HG03045 (cell line): ENCODE data around the gene GLIS1.

Experiments
- ATAC-seq: cut with Tn5 transposase; IDR thresholded peaks from one replicate; pipeline ENCODE4 v1.9.1; 2021; ENCODE audit warnings: mild to moderate bottlenecking, moderate library complexity; ENCODE audit not compliant: unreplicated experiment

Gene GLIS1

DNA sequence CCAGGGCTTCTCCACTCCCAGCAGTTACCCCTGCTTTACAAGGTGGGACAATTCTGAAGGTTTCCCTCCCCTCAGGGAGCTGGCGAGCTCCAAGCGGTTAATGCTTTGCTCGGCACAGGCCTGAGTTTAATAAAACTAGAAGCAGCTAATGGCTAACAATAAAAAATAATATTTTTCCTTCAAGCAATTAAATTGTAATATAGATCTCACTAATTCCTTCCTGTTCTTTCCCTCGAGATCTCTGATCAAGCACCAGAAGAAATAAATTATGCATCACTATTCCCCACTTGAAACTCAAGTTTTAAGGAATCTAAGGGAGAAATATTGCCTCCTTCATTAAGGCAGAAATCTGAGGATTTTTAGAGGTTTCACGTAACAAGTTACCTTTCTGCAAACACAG is 42.9 kb downstream of the GLIS1 start:
- no peak for ATAC-seq

DNA sequence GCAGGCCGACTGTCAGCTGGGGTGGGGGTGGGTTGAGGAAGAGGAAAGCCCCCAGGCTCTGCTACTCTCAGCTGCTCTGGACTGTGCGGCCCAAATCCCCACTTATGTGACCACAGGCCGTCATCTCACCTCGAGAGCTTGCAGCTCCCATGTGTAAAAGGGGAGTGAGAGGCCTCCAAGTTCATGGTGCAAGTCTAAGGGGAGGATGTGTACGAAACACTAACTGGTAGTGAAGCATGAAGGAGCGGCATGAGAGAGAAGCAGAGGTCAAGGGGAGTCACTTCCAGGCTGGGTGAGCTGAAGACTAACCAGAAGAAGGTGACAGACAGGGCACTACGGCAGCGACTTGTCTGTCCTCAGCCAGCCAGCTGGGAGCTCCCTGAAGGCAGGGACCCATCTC is 43.8 kb downstream of the GLIS1 start:
- ATAC-seq: no peak

DNA sequence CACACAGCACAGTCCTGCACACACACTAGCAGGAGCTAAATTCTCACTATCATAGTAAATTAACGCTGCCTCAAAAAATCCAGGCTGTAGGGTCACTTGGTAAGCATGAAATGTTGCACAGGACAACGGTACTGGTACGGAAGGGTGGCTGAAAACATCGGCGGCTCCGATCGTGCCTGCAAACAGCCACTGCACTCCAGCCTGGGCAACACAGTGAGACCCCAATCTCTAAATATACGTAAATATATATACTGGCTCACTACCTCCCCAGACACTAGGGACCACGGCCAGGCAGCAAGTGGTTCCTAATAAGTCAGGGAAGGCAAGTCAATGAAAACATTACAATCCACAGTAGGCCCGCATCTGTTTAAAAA is 44.3 kb downstream of the GLIS1 start:
- no peak for ATAC-seq

DNA sequence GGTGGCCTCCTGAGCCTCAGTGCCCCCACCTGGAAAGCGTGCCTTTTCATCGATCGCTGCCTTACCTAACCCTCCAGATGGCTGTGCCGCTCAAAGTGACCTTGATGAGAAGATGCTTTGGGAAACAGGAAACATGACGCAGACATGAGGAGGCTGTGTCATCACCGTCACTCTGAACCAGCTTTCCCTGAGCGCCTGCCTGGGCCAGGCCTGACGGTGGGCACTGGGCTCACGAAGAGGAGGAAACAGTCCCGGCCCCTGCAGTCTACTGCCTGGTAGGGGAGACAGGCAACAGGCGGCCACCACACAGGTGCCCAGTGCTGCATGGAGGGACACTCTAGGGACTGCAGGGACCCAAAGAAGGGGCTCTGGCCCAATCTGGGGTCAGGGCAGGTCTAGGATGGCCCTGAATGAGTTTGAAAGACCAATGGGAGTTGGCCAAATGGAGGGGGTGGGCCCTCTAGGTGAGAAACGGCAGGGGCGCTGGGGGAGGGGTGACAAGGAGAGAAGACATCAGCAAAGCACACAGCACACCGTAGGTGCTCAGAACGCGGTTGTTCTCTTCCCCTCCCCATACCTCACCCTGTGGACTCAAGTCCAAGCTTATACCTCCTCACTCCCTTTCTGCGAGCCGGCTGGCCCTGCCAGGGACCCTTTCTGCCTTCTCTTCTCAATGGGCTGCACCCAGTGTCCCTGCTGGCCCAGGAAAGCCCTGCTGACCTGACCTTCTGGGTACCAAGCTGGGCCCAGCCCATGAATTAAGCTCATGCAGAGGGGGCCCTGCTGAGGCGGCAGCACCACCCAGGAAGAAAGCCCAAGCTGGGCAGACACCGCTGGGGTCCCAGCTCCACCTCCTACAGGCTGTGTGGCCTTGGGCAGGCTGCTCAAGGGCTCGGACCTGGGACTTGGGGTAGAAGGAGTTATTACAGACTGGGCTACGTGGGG is 44.9 kb downstream of the GLIS1 start:
- no peak for ATAC-seq

DNA sequence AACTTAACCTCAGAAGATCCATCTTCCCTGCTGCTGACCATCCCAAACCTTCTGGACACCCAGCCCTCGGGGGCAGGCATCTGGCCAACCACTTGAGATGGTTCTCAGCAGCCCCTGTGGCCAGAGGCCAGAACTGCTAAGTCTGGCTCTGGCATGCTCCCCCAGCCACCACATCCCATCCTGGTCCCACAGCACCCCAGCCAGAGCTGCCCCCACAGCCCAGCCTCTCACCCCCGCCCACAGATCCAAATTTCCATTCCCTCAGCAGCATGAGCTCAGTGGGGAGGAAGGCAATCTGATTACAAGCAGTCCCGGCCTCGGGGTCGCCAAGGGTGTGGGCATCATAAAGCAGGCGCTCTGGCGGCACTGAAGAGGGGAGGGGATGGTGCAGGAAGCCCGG is 45.6 kb downstream of the GLIS1 start:
- no peak for ATAC-seq

DNA sequence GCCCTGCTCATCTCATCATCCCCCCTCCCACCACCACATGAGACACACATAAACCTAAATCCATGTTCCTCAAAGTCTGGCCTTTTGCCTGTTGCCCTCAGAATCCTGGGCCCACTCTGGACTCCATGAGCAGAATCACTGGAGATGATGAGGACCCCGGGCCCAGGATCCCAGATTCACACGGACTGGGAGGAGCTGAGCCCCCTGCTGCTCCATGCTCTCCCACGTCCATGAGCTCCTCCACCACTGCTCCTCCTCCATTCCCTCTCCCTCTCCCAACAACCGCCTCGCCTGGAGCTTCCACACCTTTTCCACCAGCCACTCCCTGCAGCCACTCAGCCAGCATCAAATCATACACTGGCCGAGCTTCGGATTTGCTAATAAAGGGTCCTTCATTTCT is 47.6 kb downstream of the GLIS1 start:
- ATAC-seq: no peak

DNA sequence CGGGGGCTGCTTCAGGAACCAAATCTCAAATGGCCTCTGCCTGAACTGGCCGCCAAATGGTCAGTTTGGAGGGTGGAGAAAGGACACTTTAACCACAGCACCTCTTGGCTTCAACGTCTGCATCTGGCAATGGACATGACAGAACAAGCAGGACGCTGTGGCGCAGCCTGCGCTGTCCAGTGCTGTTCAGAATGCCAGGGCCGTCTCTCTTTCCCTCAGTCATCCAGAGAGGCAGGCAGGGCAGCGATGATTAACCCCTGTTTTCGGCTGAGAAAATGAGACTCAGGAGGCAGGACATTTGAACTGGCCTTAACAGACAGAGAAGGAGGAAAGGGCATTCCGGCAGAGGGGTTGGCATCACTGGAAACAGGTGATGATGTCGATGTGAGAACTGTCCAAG is 48.6 kb downstream of the GLIS1 start:
- ATAC-seq: no peak

DNA sequence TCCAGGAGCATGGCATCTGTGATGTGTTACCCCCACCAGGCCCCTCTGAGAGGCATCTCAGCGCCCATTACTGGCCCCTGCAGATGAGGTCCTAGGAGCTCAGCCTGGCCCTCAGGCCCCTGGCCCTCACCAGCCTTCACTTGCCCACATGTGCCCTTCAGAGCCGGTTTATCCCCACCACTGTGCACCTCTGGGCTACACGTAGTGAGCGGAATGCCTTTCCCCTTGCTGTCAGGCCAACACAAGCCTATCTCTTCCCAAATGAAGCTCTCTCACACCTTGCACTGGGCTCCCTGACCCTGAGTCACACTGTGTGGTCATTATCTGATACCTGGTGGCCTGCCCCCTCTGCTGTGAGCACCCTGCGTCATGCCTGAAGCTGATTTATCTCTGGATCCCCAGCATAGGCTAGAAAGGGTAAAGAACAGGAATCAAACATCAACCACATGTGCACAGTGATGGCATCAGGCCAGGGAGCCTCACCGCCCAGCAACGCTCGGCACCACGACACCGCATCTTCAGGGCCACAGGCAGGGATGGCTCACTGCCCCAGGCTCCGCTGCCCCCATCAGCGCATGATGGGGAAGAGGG is 49.1 kb downstream of the GLIS1 start:
- no peak for ATAC-seq

DNA sequence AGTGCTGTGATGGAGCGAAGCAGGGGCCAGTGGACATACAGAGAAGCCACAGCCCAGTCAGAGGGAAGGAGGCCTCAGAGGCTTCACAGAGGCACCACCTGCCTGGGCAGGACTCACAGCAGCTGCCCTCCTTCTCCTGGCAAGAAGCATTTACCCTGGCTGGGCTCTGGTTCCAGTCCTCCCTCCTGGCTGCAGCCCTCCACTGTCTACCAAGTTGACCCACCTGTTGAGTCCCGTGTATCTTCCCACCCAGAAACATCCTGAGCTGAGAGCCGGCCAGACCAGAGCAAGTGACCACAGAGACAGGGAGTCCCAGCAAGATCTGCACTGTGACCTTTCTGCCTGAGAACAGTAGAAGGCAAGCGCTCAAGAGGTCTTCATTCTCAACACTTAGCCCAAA is 49.7 kb downstream of the GLIS1 start:
- no peak for ATAC-seq

DNA sequence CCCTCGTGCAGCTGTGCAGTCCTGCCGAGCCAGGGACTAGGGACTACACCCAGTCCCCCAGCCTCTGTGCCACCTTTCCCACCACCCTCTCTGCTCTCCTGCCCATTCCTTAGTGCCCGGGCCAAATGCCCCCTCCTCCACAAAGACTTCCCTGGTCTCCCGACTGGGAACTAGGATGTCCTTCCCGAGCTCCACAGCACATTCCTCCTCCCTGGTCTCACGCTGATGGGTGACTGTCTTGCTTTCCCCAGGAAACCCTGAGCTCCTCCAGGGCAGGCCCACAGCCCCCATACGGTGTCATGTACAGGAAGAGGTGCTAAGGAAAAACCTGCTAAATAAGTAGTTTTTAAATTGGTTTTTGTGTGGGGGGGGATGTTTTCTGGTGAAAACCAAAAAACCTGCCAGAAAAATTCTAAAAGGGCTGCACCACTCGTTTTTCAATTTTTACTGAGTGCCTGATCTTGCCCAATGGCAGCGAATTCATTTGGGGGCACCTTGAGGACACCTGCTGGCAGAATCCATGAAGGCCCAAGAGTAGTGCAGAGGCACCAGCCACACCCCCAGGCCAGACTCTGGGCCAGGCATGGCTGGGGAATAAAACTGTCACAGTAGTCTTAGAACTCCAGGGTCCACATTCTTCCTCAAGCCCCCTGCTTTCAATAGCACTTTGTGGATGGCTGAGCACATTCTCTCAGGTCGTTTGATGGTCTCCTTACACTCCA is 50.4 kb downstream of the GLIS1 start:
- ATAC-seq: no peak

DNA sequence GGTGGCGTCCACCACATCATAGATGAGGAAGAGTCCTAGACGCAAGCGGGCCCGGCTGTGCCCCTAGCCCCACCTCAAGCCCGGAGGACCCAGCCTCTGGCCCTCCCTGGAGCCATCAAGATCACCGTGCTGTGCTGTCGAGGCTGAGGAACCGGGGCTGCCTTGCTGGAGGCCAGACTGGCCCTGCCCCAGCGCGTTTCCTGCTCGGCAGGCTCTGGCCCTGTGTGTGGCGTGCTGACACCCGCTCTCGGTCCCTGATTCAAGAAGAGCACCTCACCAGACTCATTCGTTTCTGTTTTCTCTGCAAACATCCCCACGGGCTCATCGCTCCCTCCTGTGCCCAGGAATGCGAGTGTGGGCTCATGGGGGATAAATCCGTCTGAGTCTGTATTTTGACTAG is 51.1 kb downstream of the GLIS1 start:
- no peak for ATAC-seq

DNA sequence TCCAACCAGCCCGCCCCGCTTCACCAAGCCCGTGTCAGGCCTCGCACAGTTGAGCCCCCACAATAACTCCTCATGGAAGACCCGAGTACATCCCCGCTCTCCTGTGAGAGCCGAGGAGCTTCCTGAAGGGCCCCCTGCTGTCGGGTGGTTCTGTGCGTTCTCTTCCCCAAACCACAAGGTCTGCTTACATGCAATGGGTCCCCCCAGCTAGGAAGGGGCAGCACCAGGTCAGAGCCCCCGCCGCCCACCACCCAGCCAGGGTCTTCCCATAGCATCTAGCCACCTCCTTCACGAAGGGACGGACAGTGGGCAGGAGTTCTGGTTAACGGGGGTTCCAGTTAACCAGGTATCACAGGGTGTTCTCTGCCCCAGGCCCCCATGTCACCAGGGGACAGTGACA is 51.5 kb downstream of the GLIS1 start:
- ATAC-seq: no peak

DNA sequence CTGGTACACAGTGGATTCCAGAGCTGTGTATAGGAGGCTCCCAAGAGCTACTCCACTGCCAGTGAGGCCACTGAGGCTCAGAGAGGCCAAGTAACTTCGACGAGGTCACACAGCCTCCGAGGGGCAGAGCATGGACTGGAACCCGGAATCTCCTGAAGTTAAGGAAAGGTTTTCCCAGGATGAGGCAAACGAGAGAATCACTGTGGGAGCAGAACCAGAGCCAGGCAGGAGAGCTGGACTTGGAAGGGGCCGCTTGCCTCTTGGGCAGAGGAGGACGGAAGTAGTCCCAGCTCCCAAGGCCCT is 52.0 kb downstream of the GLIS1 start:
- ATAC-seq: no peak

DNA sequence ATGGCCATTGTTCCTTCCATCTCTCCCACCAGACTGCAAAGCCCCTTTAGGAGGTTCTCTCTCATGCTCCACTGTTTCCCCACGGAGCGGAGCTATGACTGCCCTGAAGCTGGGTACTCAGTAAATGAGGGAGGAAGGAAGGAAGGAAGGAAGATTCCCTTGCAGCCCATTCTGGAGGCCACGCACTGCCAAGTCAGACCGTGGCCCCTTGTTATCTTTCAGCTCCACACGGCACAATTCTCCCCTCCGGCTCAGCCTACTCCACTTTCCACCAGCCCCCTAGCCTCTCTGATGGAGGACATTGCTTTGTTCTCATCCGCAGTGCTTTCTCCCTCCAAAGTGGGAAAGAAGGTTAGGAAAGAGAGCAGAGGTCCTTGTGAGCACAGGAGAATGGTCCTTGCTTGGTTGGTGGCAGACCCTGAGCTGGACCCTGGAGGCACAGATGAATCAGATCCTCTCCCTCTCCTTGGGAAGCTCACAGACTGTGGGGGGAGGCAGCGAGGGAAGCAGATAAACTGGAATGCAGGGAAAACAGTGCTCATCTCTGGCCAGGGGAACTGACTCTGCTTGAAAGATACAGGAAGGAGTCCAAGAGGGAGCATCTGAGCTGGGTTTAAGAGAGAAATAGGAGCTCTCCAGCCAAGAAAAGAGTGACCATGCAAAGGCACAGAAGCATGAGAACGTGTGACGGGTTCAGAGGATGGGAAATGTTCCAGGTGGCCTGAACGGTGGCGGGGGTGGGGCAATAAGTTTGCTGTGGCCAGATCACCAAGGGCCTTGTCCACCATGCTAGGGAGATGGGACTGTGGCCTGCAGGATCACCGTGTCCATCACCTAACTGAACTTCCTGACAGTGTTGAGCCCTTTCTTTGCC is 52.6 kb downstream of the GLIS1 start:
- ATAC-seq: no peak

DNA sequence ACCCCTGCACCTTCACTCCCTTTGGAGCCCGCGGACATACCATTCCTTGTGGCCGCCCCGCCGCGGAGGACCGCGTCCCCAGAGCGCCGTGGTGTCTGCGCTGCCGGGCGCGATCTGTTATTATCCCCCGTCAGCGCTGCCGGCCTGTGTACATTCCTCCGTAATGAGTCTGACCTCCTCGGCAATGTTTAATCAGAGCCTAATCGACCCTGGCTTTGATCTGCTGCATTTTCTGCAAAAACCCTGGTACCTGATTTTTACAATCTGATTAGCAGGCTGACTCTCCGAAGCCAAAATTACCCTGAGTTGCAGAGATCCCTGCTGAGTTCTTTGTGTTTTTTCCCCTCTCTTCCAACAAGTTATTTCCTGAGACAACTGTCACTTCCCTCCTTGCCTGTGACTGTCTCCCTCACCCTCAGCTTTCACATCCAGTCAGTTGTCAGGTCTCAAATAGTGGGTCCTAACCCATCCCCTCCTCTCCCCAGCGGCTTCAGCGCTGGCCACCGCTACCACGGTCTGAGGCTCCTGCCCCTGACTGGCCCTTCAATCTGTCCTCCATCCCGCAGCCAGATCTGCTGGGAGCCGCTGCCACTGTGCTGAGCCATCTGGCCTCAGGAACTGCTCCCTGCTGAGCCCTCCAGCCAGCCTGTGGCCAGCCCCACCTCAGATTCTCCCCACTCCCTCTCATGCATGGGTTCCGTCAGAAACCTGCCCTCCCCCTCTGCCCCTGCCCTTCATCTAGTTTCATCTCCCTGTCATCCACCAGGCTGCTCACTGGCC is 53.5 kb downstream of the GLIS1 start:
- no peak for ATAC-seq

DNA sequence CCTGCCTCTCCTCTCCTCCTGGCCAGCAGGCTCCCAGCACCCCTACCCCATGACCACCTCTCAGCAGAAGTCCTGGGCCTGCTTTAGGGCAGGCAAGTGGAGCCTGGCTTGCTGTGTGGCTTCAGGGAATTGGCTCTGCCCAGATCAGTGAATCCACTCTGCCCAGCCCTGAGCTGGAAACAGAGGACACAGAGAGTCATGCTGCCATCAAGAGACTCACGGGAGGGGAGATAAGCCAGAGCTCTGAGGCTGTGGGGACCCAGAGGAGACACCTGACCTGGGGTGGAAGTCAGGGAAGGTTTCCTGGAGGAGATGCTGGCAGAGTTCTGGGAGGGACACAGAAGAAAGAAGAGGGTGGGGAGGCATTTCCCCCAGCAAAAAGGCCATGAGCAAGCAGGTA is 54.2 kb downstream of the GLIS1 start:
- ATAC-seq: no peak

DNA sequence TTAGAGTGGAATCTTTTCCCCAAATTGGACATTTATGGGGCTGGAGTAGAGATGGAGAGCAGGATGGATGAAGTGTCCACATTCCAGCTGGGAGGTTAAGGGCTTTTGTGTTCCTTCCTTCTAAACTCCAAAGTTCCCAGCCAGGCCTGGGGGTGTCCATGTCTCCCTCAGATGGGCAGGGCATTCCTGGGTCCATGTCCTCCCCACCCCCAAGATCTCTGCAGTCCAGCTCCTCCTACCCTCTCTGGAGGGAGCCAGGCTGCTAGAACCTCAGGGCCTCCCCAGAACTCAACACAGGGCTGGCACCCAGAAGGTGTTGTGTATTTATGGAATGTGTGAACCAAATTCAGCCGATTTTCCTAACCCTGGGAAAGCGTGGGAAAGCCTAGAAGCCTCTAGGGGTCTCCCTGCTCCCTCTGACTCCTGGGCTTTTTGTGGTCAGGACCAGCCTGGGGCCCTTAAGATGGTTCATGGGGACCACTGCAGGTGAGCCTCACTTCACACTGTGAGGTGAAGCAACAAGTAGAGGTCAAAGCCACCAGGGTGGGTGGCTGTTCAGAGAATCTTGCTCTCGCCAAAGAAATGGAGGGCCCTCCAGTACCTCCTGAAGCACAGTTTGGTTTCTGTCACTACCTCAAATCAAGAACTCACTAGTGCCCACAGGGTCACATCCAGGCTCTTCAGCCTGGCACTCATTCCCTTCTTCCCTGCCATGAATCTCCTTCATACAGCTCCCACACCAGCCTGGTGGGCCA is 54.8 kb downstream of the GLIS1 start:
- ATAC-seq: no peak

DNA sequence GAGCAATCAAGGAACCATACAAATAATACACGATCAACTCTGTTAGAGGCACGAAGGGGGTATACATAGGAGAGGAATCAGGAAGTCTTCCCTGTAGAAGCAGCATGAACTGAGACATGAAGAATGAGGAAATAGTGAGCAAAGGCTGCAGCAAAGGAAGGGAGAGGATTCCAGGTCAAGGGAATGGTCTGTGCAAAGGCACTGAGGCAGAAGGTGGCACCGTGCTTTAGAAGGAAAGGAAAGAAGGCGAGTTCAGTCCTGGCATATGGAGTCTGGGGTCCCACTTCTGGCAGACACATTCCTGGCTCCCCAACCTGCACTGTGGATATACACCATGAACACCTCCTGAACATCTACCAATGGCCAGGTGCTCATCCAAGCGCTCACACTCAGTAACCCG is 56.1 kb downstream of the GLIS1 start:
- no peak for ATAC-seq

DNA sequence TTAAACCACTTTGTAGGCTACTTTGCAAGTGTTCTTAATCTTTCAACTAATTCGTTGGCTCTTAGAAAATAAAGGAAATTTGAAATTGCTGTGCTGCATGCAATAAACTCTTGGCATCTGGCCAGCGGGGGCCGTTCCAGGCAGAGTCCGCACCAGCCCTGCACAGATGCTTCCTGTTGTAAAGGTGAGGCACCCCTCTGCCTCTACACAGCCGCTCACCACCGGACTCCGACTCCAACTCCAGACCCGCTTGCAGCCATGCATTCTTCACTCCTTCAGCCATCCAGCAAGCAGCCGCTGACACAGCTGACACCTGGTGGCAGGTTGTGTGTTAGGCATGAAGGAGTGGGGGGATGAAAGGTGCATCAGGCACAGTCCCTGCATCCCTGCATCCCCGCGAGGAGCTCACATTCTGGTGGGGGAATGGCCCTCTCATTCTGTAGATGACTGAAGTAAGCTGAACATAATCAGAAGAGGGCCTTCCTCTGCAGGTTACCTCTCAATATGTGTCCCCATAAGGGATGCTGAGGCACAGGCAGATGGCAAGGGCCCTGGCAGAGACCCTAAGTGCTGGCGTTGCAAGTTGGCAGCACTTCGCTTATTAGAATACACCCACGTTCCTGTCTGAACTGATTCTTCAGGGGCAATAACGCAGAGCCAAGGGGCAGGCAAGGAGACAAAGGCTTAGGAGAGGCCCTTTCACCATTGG is 56.8 kb downstream of the GLIS1 start:
- ATAC-seq: no peak
